Measurements from ENCODE around the gene DNAI1.
"Not testable (repeated sequence)": the region's sequence is repeated elsewhere in the genome, so short reads cannot be mapped to it uniquely, and the experiment has no call there.

- not testable (repeated sequence) for TF ChIP-seq EZH2 (IDR thresholded peaks at IDR 0.05; ENCODE audit: low read length, unreplicated experiment); CTCF (conservative IDR thresholded peaks at IDR 0.05; ENCODE audit: low read depth, low read length)
Measured at GRCh38 chr9:34482746-34483145, 24.1 kb downstream of the DNAI1 start.

Measured in PC-3 (cell line).